Chondrocyte (in vitro differentiated cells): ENCODE results near the gene ADGRB2. TPM values are rescaled to one million over a fixed set of nuclear protein-coding genes. Genes with fewer than 3 reads are reported as not detected.

Experiments used
- DNase-seq: peaks from one replicate; pipeline ENCODE4 v3.0.0; 2021; ENCODE audit warnings: mixed read lengths, low spot score
- H3K27ac Mint-ChIP-seq: one replicate; pipeline ENCODE4 v1.8.0; 2021; ENCODE audit warnings: mild to moderate bottlenecking, moderate library complexity, mixed read lengths; ENCODE audit not compliant: unreplicated experiment
- H3K27me3 Mint-ChIP-seq: 2 replicates; pipeline ENCODE4 v1.8.0; 2021; ENCODE audit warnings: low read depth, mixed read lengths
- H3K36me3 Mint-ChIP-seq: 2 replicates; pipeline ENCODE4 v1.8.0; 2021; ENCODE audit warnings: low read depth, mixed read lengths
- H3K4me1 Mint-ChIP-seq: 2 replicates; pipeline ENCODE4 v1.8.0; 2021; ENCODE audit warnings: low read depth, mild to moderate bottlenecking, mixed read lengths
- H3K4me3 Mint-ChIP-seq: one replicate; pipeline ENCODE4 v1.8.0; 2021; ENCODE audit warnings: mild to moderate bottlenecking, moderate library complexity, mixed read lengths; ENCODE audit not compliant: unreplicated experiment
- H3K9me3 Mint-ChIP-seq: 2 replicates; pipeline ENCODE4 v1.8.0; 2021; ENCODE audit warnings: low read depth, mixed read lengths
- CTCF ChIP-seq: fragments of 200-600 bp; sonication (generic); IDR thresholded peaks from 2 replicates; pipeline ENCODE4 v1.5.0; 2021; ENCODE audit warnings: antibody characterized with exemption, mild to moderate bottlenecking, moderate library complexity
- total RNA-seq: library from RNA; stranded (reverse); gene quantifications from 3 replicates; pipeline ENCODE4 v1.2.1, GENCODE V29; 2021

The ADGRB2 gene
- total RNA-seq, 1 donor from 2014 or later = 11.9 TPM

GRCh38 chr1:31756578-31756977 lies 7.6 kb downstream of the ADGRB2 start:
- no peak for DNase-seq
- Mint-ChIP-seq H3K9me3 (no peaks in the 10 kb centered on the region), H3K36me3 (no peaks in the 10 kb centered on the region), H3K4me3 (no peak overlapping the region), H3K27me3 (no peaks in the 10 kb centered on the region), H3K4me1 (peaks cover 58% of the 10 kb centered on the region), H3K27ac (no peak overlapping the region)
- TF ChIP-seq CTCF = no peak

- no peaks in the 10 kb centered on the region for H3K9me3 Mint-ChIP-seq
- peak overlapping the region; percentile 63 for H3K27ac Mint-ChIP-seq
- peaks cover 56% of the 10 kb centered on the region for H3K4me1 Mint-ChIP-seq
- TF ChIP-seq CTCF = no peak
- DNase-seq = no peak
- no peaks in the 10 kb centered on the region for H3K36me3 Mint-ChIP-seq
- no peak overlapping the region for H3K4me3 Mint-ChIP-seq
- H3K27me3 Mint-ChIP-seq = no peaks in the 10 kb centered on the region
These were observed 8.2 kb downstream of the ADGRB2 start for GRCh38 chr1:31755850-31756492.

GRCh38 chr1:31755197-31755611 lies 8.9 kb downstream of the ADGRB2 start:
- Mint-ChIP-seq H3K27ac (peak overlapping the region; percentile 63), H3K27me3 (no peaks in the 10 kb centered on the region), H3K36me3 (no peaks in the 10 kb centered on the region), H3K4me1 (peaks cover 62% of the 10 kb centered on the region), H3K9me3 (no peaks in the 10 kb centered on the region), H3K4me3 (no peak overlapping the region)
- TF ChIP-seq CTCF = no peak
- no peak for DNase-seq

GRCh38 chr1:31754397-31754796 lies 9.7 kb downstream of the ADGRB2 start:
- Mint-ChIP-seq H3K27me3 (no peaks in the 10 kb centered on the region), H3K36me3 (no peaks in the 10 kb centered on the region)

GRCh38 chr1:31753707-31754349 lies 10.3 kb downstream of the ADGRB2 start:
- DNase-seq = no peak
- Mint-ChIP-seq H3K36me3 (no peaks in the 10 kb centered on the region), H3K4me3 (no peak overlapping the region), H3K4me1 (peaks cover 57% of the 10 kb centered on the region), H3K27ac (peak overlapping the region; percentile 22), H3K27me3 (no peaks in the 10 kb centered on the region), H3K9me3 (no peaks in the 10 kb centered on the region)
- TF ChIP-seq CTCF = no peak

More at GRCh38 chr1:31754397-31754796, 9.7 kb downstream of the ADGRB2 start:
- Mint-ChIP-seq H3K4me3 (no peak overlapping the region), H3K4me1 (peaks cover 57% of the 10 kb centered on the region), H3K9me3 (no peaks in the 10 kb centered on the region), H3K27ac (no peak overlapping the region)
- DNase-seq = no peak
- TF ChIP-seq CTCF = no peak
